Lung (tissue), 12 donors: Measurements from ENCODE around the gene HSPA1L. TPM values are rescaled to one million over a fixed set of nuclear protein-coding genes. Genes with fewer than 3 reads are reported as not detected.
"Not testable (repeated sequence)": the region's sequence is repeated elsewhere in the genome, so short reads cannot be mapped to it uniquely, and the experiment has no call there.

ENCODE experiments used
- ATAC-seq: fragments of 200-7000 bp; cut with Tn5 transposase; one replicate; pipeline ENCODE4 v1.9.1; 2020; ENCODE audit warnings: moderate number of reproducible peaks; ENCODE audit not compliant: insufficient read depth, low FRiP score
- DNase-seq, 3 donors: peaks; one replicate each; pipeline ENCODE4 v3.0.0-alpha.2; 2013 to 2017
- H3K27ac ChIP-seq, 2 donors: one replicate each; pipeline ENCODE4 v1.5.1; 2013; ENCODE audit warnings: mild to moderate bottlenecking in 2 of 2, moderate library complexity in 2 of 2, control low read depth in 1 of 2, inconsistent platforms in 1 of 2, low read depth in 1 of 2, low read length in 1 of 2
- H3K27me3 ChIP-seq, 3 donors: one replicate each; pipeline ENCODE4 v1.5.1; 2013; ENCODE audit warnings: low read length in 2 of 3; ENCODE audit not compliant: control insufficient read depth in 3 of 3, insufficient read depth in 3 of 3
- H3K36me3 ChIP-seq, 4 donors: one replicate each; pipeline ENCODE4 v1.5.1; 2013; ENCODE audit warnings: low read length in 4 of 4, mild to moderate bottlenecking in 1 of 4, moderate library complexity in 1 of 4; ENCODE audit not compliant: control insufficient read depth in 4 of 4, insufficient read depth in 4 of 4
- H3K4me1 ChIP-seq, 5 donors: one replicate each; pipeline ENCODE4 v1.5.1; 2013; ENCODE audit warnings: low read length in 5 of 5, mild to moderate bottlenecking in 2 of 5, moderate library complexity in 1 of 5; ENCODE audit not compliant: control insufficient read depth in 5 of 5, insufficient read depth in 5 of 5
- H3K4me3 ChIP-seq: one replicate; pipeline ENCODE4 v1.5.1; 2013; ENCODE audit warnings: mild to moderate bottlenecking, control low read depth, moderate library complexity
- H3K9ac ChIP-seq, 2 donors: one replicate each; pipeline ENCODE4 v1.5.1; 2013; ENCODE audit warnings: low read length in 2 of 2, control low read depth in 1 of 2; ENCODE audit not compliant: insufficient read depth in 1 of 2
- H3K9me3 ChIP-seq, 4 donors: one replicate each; pipeline ENCODE4 v1.5.1; 2013; ENCODE audit warnings: low read length in 3 of 4, mild to moderate bottlenecking in 1 of 4, moderate library complexity in 1 of 4; ENCODE audit not compliant: control insufficient read depth in 4 of 4, insufficient read depth in 3 of 4
- WGBS, 2 donors: extraction: QIAGEN DNeasy Blood & Tissue Kit; methylation state at CpG; one replicate each; pipeline ENCODE4 v1.1.7; 2013; 5-methylcytosine and 5-hydroxymethylcytosine counted together
- polyA plus RNA-seq, 2 donors: library from polyadenylated mRNA; stranded (reverse); fragments of 200-250 nt; gene quantifications; one replicate each; pipeline ENCODE4 v1.2.1, GENCODE V29; 2013
- total RNA-seq, 2 donors: library from RNA; depleted of rRNA in 1 of 2; stranded (reverse); fragments of >200 nt in 1 of 2; gene quantifications; one replicate each; pipeline ENCODE4 v1.2.1, GENCODE V29; 2014 to 2021
- TF ChIP-seq, protein P1 (sequence below): IDR thresholded peaks from 2 replicates; pipeline ENCODE4 v1.5.1; 2012; ENCODE audit warnings: mild to moderate bottlenecking; ENCODE audit errors: control extremely low read depth, extremely low read depth
- donor health status: control.
- donor health status: control.
- donor health status: Bipolar disorder and iron deficiency.
- donor health status: healthy.
- donor health status: DM: yes; HTN: yes; CAD: no.

HSPA1L gene
- total and polyA plus RNA-seq, 4 donors, result 1.0 to 2.3 (median 1.6) TPM

DNA sequence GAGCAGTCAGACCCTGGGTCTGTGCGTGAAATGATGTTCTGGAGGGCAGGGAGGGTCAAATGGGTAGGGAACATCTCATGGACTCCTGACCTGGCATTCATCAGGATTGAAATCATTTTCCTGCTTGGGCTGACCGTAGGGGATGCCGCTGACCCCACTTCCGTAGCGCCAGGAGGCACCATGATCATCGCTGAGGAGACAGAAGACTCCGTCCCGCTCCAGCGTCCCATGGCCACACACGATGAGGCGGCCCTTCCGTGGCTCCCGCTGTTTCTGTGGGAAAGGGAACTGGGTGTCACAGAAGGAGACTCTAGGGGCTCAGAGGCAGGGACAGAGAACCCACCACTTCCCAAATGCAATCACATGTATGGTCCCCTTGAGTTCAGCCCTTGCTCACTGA, 45.3 kb upstream of the HSPA1L start:
- H3K36me3 ChIP-seq, result peaks cover 6 to 31% (median 11%) of the 10 kb centered on the region in 4 donors

DNA sequence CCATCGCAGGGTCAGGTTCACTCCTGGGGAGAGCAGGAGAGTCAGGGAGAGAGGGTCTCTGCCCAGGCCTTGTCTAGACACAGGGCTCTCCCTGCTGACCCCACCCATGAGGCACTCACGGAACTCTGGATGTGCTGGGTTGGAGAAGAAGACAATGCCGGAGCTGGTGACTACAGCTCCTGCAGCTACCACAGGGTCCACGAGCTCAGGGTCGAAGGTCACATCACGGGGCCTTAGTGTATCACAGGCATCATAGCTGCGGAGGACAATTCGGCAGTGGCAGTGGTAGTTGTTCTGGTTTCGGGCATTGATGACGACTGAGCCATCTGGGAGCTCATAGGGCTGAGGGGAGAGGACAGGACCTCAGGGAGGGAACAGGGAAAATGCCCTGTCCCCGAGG, 44.8 kb upstream of the HSPA1L start:
- DNase-seq (no peak), ATAC-seq (no peak)
- TF ChIP-seq, protein P1, sequence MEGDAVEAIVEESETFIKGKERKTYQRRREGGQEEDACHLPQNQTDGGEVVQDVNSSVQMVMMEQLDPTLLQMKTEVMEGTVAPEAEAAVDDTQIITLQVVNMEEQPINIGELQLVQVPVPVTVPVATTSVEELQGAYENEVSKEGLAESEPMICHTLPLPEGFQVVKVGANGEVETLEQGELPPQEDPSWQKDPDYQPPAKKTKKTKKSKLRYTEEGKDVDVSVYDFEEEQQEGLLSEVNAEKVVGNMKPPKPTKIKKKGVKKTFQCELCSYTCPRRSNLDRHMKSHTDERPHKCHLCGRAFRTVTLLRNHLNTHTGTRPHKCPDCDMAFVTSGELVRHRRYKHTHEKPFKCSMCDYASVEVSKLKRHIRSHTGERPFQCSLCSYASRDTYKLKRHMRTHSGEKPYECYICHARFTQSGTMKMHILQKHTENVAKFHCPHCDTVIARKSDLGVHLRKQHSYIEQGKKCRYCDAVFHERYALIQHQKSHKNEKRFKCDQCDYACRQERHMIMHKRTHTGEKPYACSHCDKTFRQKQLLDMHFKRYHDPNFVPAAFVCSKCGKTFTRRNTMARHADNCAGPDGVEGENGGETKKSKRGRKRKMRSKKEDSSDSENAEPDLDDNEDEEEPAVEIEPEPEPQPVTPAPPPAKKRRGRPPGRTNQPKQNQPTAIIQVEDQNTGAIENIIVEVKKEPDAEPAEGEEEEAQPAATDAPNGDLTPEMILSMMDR, result no peak
- H3K27ac ChIP-seq, result no peak overlapping the region
- H3K4me3 ChIP-seq, result no peak overlapping the region
- H3K9me3 ChIP-seq, result no peaks in the 10 kb centered on the region
- 91 to 94% methylated on average over 11 of the region's 11 CpGs for WGBS, 2 donors
- H3K4me1 ChIP-seq, result peaks cover 0 to 17% (median 5%) of the 10 kb centered on the region in 5 donors
- H3K27me3 ChIP-seq, result no peaks in the 10 kb centered on the region
- peaks cover 6 to 31% (median 11%) of the 10 kb centered on the region in 4 donors for H3K36me3 ChIP-seq
- no peak overlapping the region for H3K9ac ChIP-seq

More for the DNA sequence above, 45.3 kb upstream of the HSPA1L start:
- no peaks in the 10 kb centered on the region for H3K27me3 ChIP-seq
- ATAC-seq (no peak), DNase-seq (no peak)
- TF ChIP-seq, protein P1, result no peak
- H3K9me3 ChIP-seq, result no peaks in the 10 kb centered on the region
- WGBS, 2 donors, result 96 to 98% methylated on average over 13 of the region's 13 CpGs
- H3K27ac ChIP-seq, result no peak overlapping the region
- H3K4me3 ChIP-seq, result no peak overlapping the region
- H3K4me1 ChIP-seq, result peaks cover 0 to 17% (median 5%) of the 10 kb centered on the region in 5 donors
- H3K9ac ChIP-seq, result no peak overlapping the region

DNA sequence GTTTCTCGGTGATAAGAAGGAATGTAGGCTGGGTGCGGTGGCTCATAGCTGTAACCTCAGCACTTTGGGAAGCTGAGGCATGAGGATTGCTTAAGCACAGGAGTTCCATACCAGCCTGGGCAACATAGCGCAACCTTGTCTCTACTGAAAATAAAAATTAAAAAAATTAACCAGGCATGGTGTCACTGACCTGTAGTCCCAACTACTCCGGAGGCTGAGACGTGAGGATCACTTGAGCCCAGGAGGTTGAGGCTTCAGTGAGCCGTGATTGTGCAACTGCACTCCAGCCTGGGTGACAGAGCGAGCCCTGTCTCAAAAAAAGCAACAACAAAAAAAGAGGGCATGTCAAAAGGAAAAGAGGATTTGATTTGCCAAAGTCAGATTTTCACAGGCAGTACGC, 43.6 kb upstream of the HSPA1L start:
- no peak for DNase-seq
- no peak overlapping the region for H3K27ac ChIP-seq
- H3K27me3 ChIP-seq, result no peaks in the 10 kb centered on the region
- no peak overlapping the region for H3K9ac ChIP-seq
- H3K4me3 ChIP-seq, result no peak overlapping the region
- H3K4me1 ChIP-seq, result peaks cover 0 to 14% (median 5%) of the 10 kb centered on the region in 5 donors
- ATAC-seq, result no peak
- H3K9me3 ChIP-seq, result no peaks in the 10 kb centered on the region
- peaks cover 6 to 31% (median 11%) of the 10 kb centered on the region in 4 donors for H3K36me3 ChIP-seq
- 90 to 95% methylated on average over 8 of the region's 8 CpGs for WGBS, 2 donors
- TF ChIP-seq, protein P1, result no peak

DNA sequence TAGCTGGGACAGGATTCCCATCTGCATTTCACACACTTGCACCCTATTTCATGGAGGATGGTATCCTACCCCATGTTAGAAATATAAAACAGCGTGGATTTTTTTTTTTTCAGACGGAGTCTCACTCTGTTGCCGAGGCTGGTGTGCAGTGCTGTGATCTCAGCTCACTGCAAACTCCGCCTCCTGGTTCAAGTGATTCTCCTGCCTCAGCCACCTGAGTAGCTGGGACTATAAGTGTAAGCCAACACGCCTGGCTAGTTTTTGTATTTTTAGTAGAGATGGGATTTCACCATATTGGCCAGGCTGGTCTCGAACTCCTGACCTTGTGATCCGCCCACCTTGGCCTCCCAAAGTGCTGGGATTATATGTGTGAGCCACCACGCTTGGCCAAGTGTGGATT, 42.7 kb upstream of the HSPA1L start:
- ATAC-seq, result not testable (repeated sequence)
- H3K36me3 ChIP-seq, result peaks cover 6 to 31% (median 11%) of the 10 kb centered on the region in 4 donors

DNA sequence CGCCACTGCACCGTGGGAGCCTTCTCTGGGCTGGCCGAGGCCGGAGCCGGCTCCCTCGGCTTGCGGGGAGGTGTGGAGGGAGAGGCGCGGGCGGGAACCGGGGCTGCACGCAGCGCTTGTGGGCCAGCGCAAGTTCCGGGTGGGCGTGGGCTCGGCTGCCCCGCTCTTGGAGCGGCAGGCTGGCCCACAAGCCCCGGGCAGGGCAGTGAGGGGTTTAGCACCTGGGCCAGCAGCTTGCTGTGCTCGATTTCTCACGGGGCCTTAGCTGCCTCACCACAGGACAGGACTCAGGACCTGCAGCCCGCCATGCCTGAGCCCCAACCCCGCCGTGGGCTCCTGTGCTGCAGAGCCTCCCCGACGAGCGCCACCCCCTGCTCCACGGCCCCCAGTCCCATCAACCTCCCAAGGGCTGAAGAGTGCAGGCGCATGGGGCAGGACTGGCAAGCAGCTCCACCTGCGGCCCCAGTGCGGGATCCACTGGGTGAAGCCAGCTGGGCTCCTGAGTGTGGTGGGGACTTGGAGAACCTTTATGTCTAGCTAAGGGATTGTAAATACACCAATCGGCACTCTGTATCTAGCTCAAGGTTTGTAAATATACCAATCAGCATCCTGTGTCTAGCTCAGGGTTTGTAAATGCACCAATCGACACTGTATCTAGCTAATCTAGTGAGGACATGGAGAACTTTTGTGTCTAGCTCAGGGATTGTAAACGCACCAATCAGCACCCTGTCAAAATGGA, 37.1 kb upstream of the HSPA1L start:
- not testable (repeated sequence) for H3K27me3 ChIP-seq, H3K36me3 ChIP-seq, H3K4me1 ChIP-seq, H3K9ac ChIP-seq, H3K27ac ChIP-seq, DNase-seq, H3K9me3 ChIP-seq, H3K4me3 ChIP-seq, ATAC-seq
- 91% methylated on average over 35 of the region's 35 CpGs for WGBS, 2 donors

More for the DNA sequence above, 42.7 kb upstream of the HSPA1L start:
- 88 to 95% methylated on average over 8 of the region's 8 CpGs for WGBS, 2 donors
- not testable (repeated sequence) for H3K27ac ChIP-seq, H3K4me1 ChIP-seq, H3K27me3 ChIP-seq, DNase-seq, H3K9me3 ChIP-seq, H3K9ac ChIP-seq, H3K4me3 ChIP-seq
